A673 (cell line): ENCODE data around the gene SLC15A4.

Source experiments
- EZH2 ChIP-seq: fragments of 200-600 bp; sonication (generic); IDR thresholded peaks from 2 replicates; pipeline ENCODE4 v1.6.1; 2017; ENCODE audit warnings: borderline replicate concordance, low read depth, mild to moderate bottlenecking, mixed read lengths, antibody characterized with exemption, low read length; ENCODE audit not compliant: poor library complexity, severe bottlenecking
- TF ChIP-seq, protein P1 (sequence below): fragments of 300-800, 200-600 bp; sonication (generic); conservative IDR thresholded peaks from 2 replicates; pipeline ENCODE4 v1.5.1; 2017; ENCODE audit warnings: low read depth, mild to moderate bottlenecking, antibody characterized with exemption, low read length, moderate library complexity, mixed read lengths

DNA sequence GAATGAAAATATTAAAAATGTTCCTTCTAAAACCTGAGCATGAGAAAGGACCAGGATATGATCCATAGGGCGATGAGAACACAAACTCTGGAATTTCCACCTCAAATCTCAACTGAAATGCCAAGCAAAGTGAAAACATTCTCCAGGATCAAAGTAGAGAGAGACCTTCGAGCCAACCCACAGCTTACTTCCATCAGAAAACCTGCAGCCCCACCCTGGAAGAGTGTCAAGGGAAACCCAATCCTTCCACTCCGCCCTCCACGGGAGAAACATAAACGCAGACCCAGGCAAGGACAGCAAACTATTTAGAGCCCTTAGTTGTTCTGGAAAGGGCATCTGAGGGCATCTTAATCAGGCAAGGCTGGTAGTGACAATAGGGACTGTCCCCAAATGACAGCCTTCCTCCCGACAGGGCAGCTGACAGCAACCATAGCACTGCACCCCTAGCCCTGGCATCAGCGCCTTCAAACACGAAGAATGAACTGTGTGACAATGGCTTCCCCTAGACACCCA lies 21.8 kb downstream of the SLC15A4 start:
- TF ChIP-seq, protein P1, sequence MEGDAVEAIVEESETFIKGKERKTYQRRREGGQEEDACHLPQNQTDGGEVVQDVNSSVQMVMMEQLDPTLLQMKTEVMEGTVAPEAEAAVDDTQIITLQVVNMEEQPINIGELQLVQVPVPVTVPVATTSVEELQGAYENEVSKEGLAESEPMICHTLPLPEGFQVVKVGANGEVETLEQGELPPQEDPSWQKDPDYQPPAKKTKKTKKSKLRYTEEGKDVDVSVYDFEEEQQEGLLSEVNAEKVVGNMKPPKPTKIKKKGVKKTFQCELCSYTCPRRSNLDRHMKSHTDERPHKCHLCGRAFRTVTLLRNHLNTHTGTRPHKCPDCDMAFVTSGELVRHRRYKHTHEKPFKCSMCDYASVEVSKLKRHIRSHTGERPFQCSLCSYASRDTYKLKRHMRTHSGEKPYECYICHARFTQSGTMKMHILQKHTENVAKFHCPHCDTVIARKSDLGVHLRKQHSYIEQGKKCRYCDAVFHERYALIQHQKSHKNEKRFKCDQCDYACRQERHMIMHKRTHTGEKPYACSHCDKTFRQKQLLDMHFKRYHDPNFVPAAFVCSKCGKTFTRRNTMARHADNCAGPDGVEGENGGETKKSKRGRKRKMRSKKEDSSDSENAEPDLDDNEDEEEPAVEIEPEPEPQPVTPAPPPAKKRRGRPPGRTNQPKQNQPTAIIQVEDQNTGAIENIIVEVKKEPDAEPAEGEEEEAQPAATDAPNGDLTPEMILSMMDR: no peak
- no peak for TF ChIP-seq EZH2
